H1 (cell line): ENCODE data around the gene HS2ST1. TPM values are rescaled to one million over a fixed set of nuclear protein-coding genes. Genes with fewer than 3 reads are reported as not detected.

Experiments used
- CTCF ChIA-PET: fragments of 300-600 bp; sonication (Branson Sonifier 250); formaldehyde crosslinking; loops from one replicate; lab custom pipeline; 2021; ENCODE audit not compliant: partially characterized antibody; lab: Charles Lee
- POLR2A ChIA-PET: fragments of 300-600 bp; sonication (Branson Sonifier 250); formaldehyde crosslinking; loops from one replicate; lab custom pipeline; 2021; ENCODE audit warnings: inconsistent platforms; ENCODE audit not compliant: partially characterized antibody; lab: Charles Lee
- DNase-seq, 2 experiments: peaks; one replicate each; pipeline versions ENCODE4 v3.0.0 to v3.0.0-alpha.2; 2010 to 2022; ENCODE audit warnings: low spot score in 2 of 2, low read depth in 1 of 2, mixed read lengths in 1 of 2
- FAIRE-seq: peaks from 2 replicates; lab custom pipeline; 2011; peaks lifted over from hg19 to GRCh38; lab: Jason Lieb, UNC
- H2AFZ ChIP-seq: 2 replicates; pipeline ENCODE4 v1.8.1; 2012; ENCODE audit warnings: low read length, inconsistent platforms
- H2AK5ac ChIP-seq: 2 replicates; pipeline ENCODE4 v1.6.1; 2013; ENCODE audit warnings: low read depth, low read length
- H2BK120ac ChIP-seq: replicated peaks from 2 replicates; pipeline ENCODE3; 2013; ENCODE audit warnings: low read depth, low read length, inconsistent platforms
- H2BK12ac ChIP-seq: 2 replicates; pipeline ENCODE4 v1.6.1; 2013; ENCODE audit warnings: low read depth, low read length
- H2BK15ac ChIP-seq: 2 replicates; pipeline ENCODE4 v1.6.1; 2013; ENCODE audit warnings: low read length
- H2BK20ac ChIP-seq: 2 replicates; pipeline ENCODE4 v1.6.1; 2013; ENCODE audit warnings: low read length
- H2BK5ac ChIP-seq: 2 replicates; pipeline ENCODE4 v1.6.1; 2013; ENCODE audit warnings: low read depth, low read length
- H3K14ac ChIP-seq: 2 replicates; pipeline ENCODE4 v1.6.1; 2013; ENCODE audit warnings: inconsistent platforms; ENCODE audit not compliant: insufficient read length
- H3K18ac ChIP-seq: 2 replicates; pipeline ENCODE4 v1.6.1; 2013; ENCODE audit warnings: low read length; ENCODE audit errors: extremely low read depth
- H3K23ac ChIP-seq: 2 replicates; pipeline ENCODE4 v1.6.1; 2013; ENCODE audit warnings: inconsistent platforms; ENCODE audit not compliant: insufficient read length
- H3K23me2 ChIP-seq: 2 replicates; pipeline ENCODE4 v1.6.1; 2013; ENCODE audit warnings: low read depth, low read length
- H3K27ac ChIP-seq: 2 replicates; pipeline ENCODE4 v1.6.1; 2011; ENCODE audit warnings: low read depth, low read length, inconsistent platforms
- H3K27me3 ChIP-seq, 4 experiments: replicated peaks in 1 of 4; 1 replicate in 1 of 4; 2 replicates in 3 of 4; pipeline versions ENCODE4 v1.6.1 to v1.8.1; 2011 to 2013; ENCODE audit warnings: low read length in 3 of 4, mild to moderate bottlenecking in 3 of 4, inconsistent platforms in 2 of 4, mixed read lengths in 2 of 4, moderate library complexity in 1 of 4; ENCODE audit not compliant: control insufficient read depth in 3 of 4, insufficient read depth in 3 of 4; ENCODE audit errors: extremely low read depth in 1 of 4
- H3K36me3 ChIP-seq, 4 experiments: 2 replicates each; pipeline versions ENCODE4 v1.6.1 to v1.8.1; 2011 to 2013; ENCODE audit warnings: mild to moderate bottlenecking in 4 of 4, low read length in 3 of 4, moderate library complexity in 2 of 4, control low read depth in 1 of 4, inconsistent platforms in 1 of 4; ENCODE audit not compliant: insufficient read depth in 4 of 4, control insufficient read depth in 2 of 4
- H3K4ac ChIP-seq: replicated peaks from 2 replicates; pipeline ENCODE3; 2013; ENCODE audit warnings: low read length, low read depth, mixed read lengths, inconsistent platforms; ENCODE audit not compliant: insufficient read length
- H3K4me1 ChIP-seq, 4 experiments: replicated peaks in 1 of 4; 1 replicate in 1 of 4; 2 replicates in 3 of 4; pipeline versions ENCODE4 v1.6.1 to v1.8.1; 2011 to 2013; ENCODE audit warnings: low read length in 3 of 4, inconsistent platforms in 2 of 4, mixed read lengths in 1 of 4; ENCODE audit not compliant: insufficient read depth in 4 of 4, control insufficient read depth in 3 of 4
- H3K4me2 ChIP-seq, 2 experiments: 2 replicates each; pipeline versions ENCODE4 v1.6.1 to v1.8.1; 2011 to 2013; ENCODE audit warnings: low read depth in 2 of 2, low read length in 2 of 2, control low read depth in 1 of 2, inconsistent platforms in 1 of 2, mild to moderate bottlenecking in 1 of 2; ENCODE audit not compliant: insufficient read depth in 1 of 2
- H3K4me3 ChIP-seq, 4 experiments: fragments of 200-600, 300-600 bp in 1 of 4; sonication (generic), shearing (Covaris generic), sonication (Bioruptor Twin) in 1 of 4; 2 replicates each; pipeline versions ENCODE4 v1.5.1 to v1.8.1; 2011 to 2016; ENCODE audit warnings: low read length in 4 of 4, low read depth in 3 of 4, control low read depth in 2 of 4, inconsistent platforms in 2 of 4, mild to moderate bottlenecking in 2 of 4, mixed read lengths in 1 of 4, moderate library complexity in 1 of 4; ENCODE audit not compliant: insufficient read depth in 2 of 4; ENCODE audit errors: extremely low read depth in 1 of 4
- H3K56ac ChIP-seq: replicated peaks from 2 replicates; pipeline ENCODE3; 2013; ENCODE audit warnings: low read depth, mild to moderate bottlenecking, mixed read lengths, low read length, inconsistent platforms; ENCODE audit not compliant: insufficient read length
- H3K79me1 ChIP-seq: 2 replicates; pipeline ENCODE4 v1.6.1; 2013; ENCODE audit warnings: low read depth, low read length, control low read depth
- H3K79me2 ChIP-seq, 2 experiments: 2 replicates each; pipeline versions ENCODE4 v1.6.1 to v1.8.1; 2012 to 2013; ENCODE audit warnings: low read length in 2 of 2, mild to moderate bottlenecking in 2 of 2, inconsistent platforms in 1 of 2; ENCODE audit not compliant: insufficient read depth in 2 of 2, control insufficient read depth in 1 of 2
- H3K9ac ChIP-seq, 4 experiments: replicated peaks in 1 of 4; 1 replicate in 1 of 4; 2 replicates in 3 of 4; pipeline versions ENCODE4 v1.6.1 to v1.8.1; 2011 to 2013; ENCODE audit warnings: low read depth in 3 of 4, low read length in 3 of 4, control low read depth in 2 of 4, mild to moderate bottlenecking in 2 of 4, moderate library complexity in 2 of 4, inconsistent platforms in 1 of 4; ENCODE audit errors: extremely low read depth in 1 of 4
- H3K9me3 ChIP-seq, 2 experiments: 2 replicates each; pipeline versions ENCODE4 v1.6.1 to v1.8.1; 2012 to 2013; ENCODE audit warnings: mild to moderate bottlenecking in 2 of 2, moderate library complexity in 2 of 2, control low read depth in 1 of 2, inconsistent platforms in 1 of 2, low read depth in 1 of 2, low read length in 1 of 2, mixed read lengths in 1 of 2; ENCODE audit not compliant: insufficient read depth in 2 of 2
- H4K20me1 ChIP-seq, 2 experiments: replicated peaks in 1 of 2; 2 replicates each; pipeline versions ENCODE3 to v1.8.1; 2011 to 2013; ENCODE audit warnings: inconsistent platforms in 2 of 2, low read length in 2 of 2, mild to moderate bottlenecking in 1 of 2; ENCODE audit not compliant: insufficient read depth in 2 of 2, control insufficient read depth in 1 of 2
- H4K5ac ChIP-seq: 2 replicates; pipeline ENCODE4 v1.6.1; 2013; ENCODE audit warnings: low read length, low read depth, mixed read lengths, inconsistent platforms; ENCODE audit not compliant: insufficient read length
- H4K8ac ChIP-seq: 2 replicates; pipeline ENCODE4 v1.8.0; 2013; ENCODE audit warnings: mild to moderate bottlenecking, moderate library complexity, low read length, inconsistent platforms; ENCODE audit not compliant: insufficient read depth; ENCODE audit errors: extremely low read depth
- H4K91ac ChIP-seq: replicated peaks from 2 replicates; pipeline ENCODE3; 2013; ENCODE audit warnings: low read length, mixed read lengths, inconsistent platforms; ENCODE audit not compliant: insufficient read length
- ASH2L ChIP-seq: fragments of 200-600, 300-600 bp; sonication (generic); IDR thresholded peaks from one replicate; pipeline ENCODE4 v1.7.1; 2017; ENCODE audit warnings: low read length
- BRCA1 ChIP-seq: IDR thresholded peaks from 2 replicates; pipeline ENCODE4 v1.6.1; 2012; ENCODE audit warnings: low read depth, low read length, improper control_type of control experiment
- CBX5 ChIP-seq: fragments of 300-800, 300-1000 bp; sonication (generic); IDR thresholded peaks from 2 replicates; pipeline ENCODE4 v1.7.1; 2016; ENCODE audit warnings: antibody characterized with exemption, low read length, low read depth
- CHD1 ChIP-seq: IDR thresholded peaks from 2 replicates; pipeline ENCODE4 v1.6.1; 2012; ENCODE audit warnings: low read depth, low read length, improper control_type of control experiment
- CREB1 ChIP-seq: IDR thresholded peaks from 2 replicates; pipeline ENCODE4 v1.6.1; 2012; ENCODE audit warnings: inconsistent platforms
- EGR1 ChIP-seq: IDR thresholded peaks from 2 replicates; pipeline ENCODE4 v1.6.1; 2011; ENCODE audit warnings: low read depth, low read length, borderline replicate concordance
- EP300 ChIP-seq, 2 experiments: IDR thresholded peaks; 1 replicate in 1 of 2; 2 replicates in 1 of 2; pipeline ENCODE4 v1.6.1; 2011 to 2012; ENCODE audit warnings: low read depth in 2 of 2, low read length in 2 of 2, mild to moderate bottlenecking in 2 of 2, borderline replicate concordance in 1 of 2, inconsistent platforms in 1 of 2, moderate library complexity in 1 of 2
- GTF2F1 ChIP-seq: IDR thresholded peaks from 2 replicates; pipeline ENCODE4 v1.6.1; 2012; ENCODE audit warnings: low read depth, low read length, improper control_type of control experiment, borderline replicate concordance
- HDAC6 ChIP-seq: IDR thresholded peaks from one replicate; pipeline ENCODE4 v1.7.1; 2012; ENCODE audit warnings: low read depth, mild to moderate bottlenecking, inconsistent platforms, low read length, moderate library complexity
- JUN ChIP-seq: IDR thresholded peaks from 2 replicates; pipeline ENCODE4 v1.6.1; 2011; ENCODE audit warnings: low read depth, mild to moderate bottlenecking, improper control_type of control experiment, low read length
- SIX5 ChIP-seq: IDR thresholded peaks from 2 replicates; pipeline ENCODE4 v1.6.1; 2011; ENCODE audit warnings: mild to moderate bottlenecking, low read depth, low read length
- SUZ12 ChIP-seq: fragments of 200-600 bp; sonication (generic); IDR thresholded peaks from 2 replicates; pipeline ENCODE4 v1.6.1; 2012; ENCODE audit warnings: mild to moderate bottlenecking, inconsistent platforms, low read length, moderate library complexity, mixed read lengths
- TBP ChIP-seq: IDR thresholded peaks from 2 replicates; pipeline ENCODE4 v1.6.1; 2011; ENCODE audit warnings: low read depth, low read length, improper control_type of control experiment
- WGBS, 2 experiments: shearing (Covaris generic) in 1 of 2; methylation state at CpG; one replicate each; pipeline versions ENCODE4 v1.1.6 to v1.1.7; 2013 to 2015; ENCODE audit warnings: low lambda C conversion rate in 2 of 2, mixed read lengths in 2 of 2, inconsistent platforms in 1 of 2, low coverage in 1 of 2, missing lambda C conversion rate in 1 of 2; ENCODE audit not compliant: insufficient replicate concordance in 2 of 2, insufficient coverage in 1 of 2, insufficient read length in 1 of 2; ENCODE audit errors: extremely low coverage in 1 of 2, missing lambda C conversion rate in 1 of 2; 5-methylcytosine and 5-hydroxymethylcytosine counted together
- polyA plus RNA-seq, 7 experiments: library from polyadenylated mRNA; depleted of rRNA in 3 of 7; stranded (reverse) in 5 of 7; unstranded in 2 of 7; fragments of >200 nt in 5 of 7; fragments of 200-250 nt in 2 of 7; gene quantifications; 1 replicate in 5 of 7; 2 replicates in 1 of 7; 4 replicates in 1 of 7; pipeline versions ENCODE4 v1.2.1 to v1.2.3, GENCODE V29; 2011 to 2013; ENCODE audit warnings: missing spikeins in 2 of 7, mixed read lengths in 2 of 7
- total RNA-seq: library from RNA; stranded (reverse); fragmentation: NEBNext Ultra II Directional; extraction: Animal tissue kit (Norgen Biotek cat#: 25700); gene quantifications from 2 replicates; pipeline ENCODE4 v1.2.1, GENCODE V29; 2021
- TF ChIP-seq, protein P1 (sequence below): IDR thresholded peaks from 2 replicates; pipeline ENCODE4 v1.6.1; 2012; ENCODE audit warnings: inconsistent platforms
- TF ChIP-seq, protein P2 (sequence below): IDR thresholded peaks from 2 replicates; pipeline ENCODE4 v1.6.1; 2011; ENCODE audit warnings: low read depth, mild to moderate bottlenecking, low read length; ENCODE audit not compliant: insufficient read depth

HS2ST1 gene
- total and polyA plus RNA-seq, 2 of the 8 experiments (the other 6 are each of a cell fraction or from before 2014, with no cell fraction given), result 5.2 to 28.3 TPM

DNA sequence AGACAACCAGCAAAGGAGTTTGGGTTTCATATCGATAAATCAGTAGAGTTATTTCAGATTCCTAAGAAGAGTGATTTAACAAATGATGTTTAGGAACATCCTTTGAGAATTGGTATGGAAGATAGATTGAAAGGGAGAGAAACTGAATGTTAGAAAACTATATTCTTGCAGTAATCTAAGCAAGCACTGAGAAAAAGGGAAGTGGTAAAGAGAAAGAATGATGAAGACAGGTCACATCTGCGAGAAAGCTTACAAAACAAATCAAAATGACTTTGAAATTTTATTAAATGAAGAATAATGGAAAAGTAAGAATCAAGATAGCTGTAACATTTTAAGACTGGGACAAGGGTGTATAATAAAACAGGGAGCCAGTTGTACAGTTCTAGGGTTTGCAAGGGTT is 177.0 kb downstream of the HS2ST1 start:
- Histone ChIP-seq H3K4me2 (no peak overlapping the region), H4K8ac (no peak overlapping the region), H2BK120ac (no peak overlapping the region), H3K4me1 (no peaks in the 10 kb centered on the region), H2BK12ac (no peak overlapping the region), H3K36me3 (no peaks in the 10 kb centered on the region), H3K79me2 (no peaks in the 10 kb centered on the region), H3K56ac (no peak overlapping the region), H3K9me3 (no peaks in the 10 kb centered on the region), H3K27me3 (no peaks in the 10 kb centered on the region), H3K14ac (no peak overlapping the region), H3K4ac (no peak overlapping the region), H4K5ac (no peak overlapping the region), H3K4me3 (no peak overlapping the region), H4K91ac (no peak overlapping the region), H2AK5ac (no peak overlapping the region), H3K23me2 (no peaks in the 10 kb centered on the region), H2BK20ac (no peak overlapping the region), H3K79me1 (no peaks in the 10 kb centered on the region), H3K27ac (no peak overlapping the region), H2BK15ac (no peak overlapping the region), H3K18ac (no peak overlapping the region), H4K20me1 (no peaks in the 10 kb centered on the region), H3K23ac (no peak overlapping the region), H3K9ac (no peak overlapping the region; a peak in 1 of 7 replicates), H2BK5ac (no peak overlapping the region), H2AFZ (no peak overlapping the region)
- CTCF ChIA-PET, result no interaction called here
- DNase-seq, result no peak
- WGBS, 2 experiments, result 85% methylated on average over 2 of the region's 2 CpGs; no CpG with 5 or more reads in 1 of the 2 experiments
- FAIRE-seq, result no peak
- POLR2A ChIA-PET, result no interaction called here
- TF ChIP-seq SUZ12, result no peak
- TF ChIP-seq ASH2L, result no peak
- no peak for TF ChIP-seq JUN
- TF ChIP-seq BRCA1, result no peak
- TF ChIP-seq CREB1, result no peak
- no peak for TF ChIP-seq SIX5
- no peak for TF ChIP-seq CHD1
- TF ChIP-seq, protein P1, sequence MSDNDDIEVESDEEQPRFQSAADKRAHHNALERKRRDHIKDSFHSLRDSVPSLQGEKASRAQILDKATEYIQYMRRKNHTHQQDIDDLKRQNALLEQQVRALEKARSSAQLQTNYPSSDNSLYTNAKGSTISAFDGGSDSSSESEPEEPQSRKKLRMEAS, result no peak
- no peak for TF ChIP-seq CBX5
- no peak for TF ChIP-seq GTF2F1
- no peak for TF ChIP-seq HDAC6
- no peak for TF ChIP-seq EP300 (IDR thresholded peaks at IDR 0.05; ENCODE audit: borderline replicate concordance in 1 of 2, low read depth in 2 of 2, low read length in 2 of 2)
- TF ChIP-seq, protein P2, sequence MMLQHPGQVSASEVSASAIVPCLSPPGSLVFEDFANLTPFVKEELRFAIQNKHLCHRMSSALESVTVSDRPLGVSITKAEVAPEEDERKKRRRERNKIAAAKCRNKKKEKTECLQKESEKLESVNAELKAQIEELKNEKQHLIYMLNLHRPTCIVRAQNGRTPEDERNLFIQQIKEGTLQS, result no peak
- TF ChIP-seq TBP, result no peak
- no peak for TF ChIP-seq EGR1
